Ovary (tissue), 3 donors: ENCODE measurements around the gene GPC6.

Experiments used
- EP300 ChIP-seq: sonication (generic); formaldehyde crosslinking; IDR thresholded peaks from one replicate; pipeline ENCODE4 v1.6.1; 2017; ENCODE audit warnings: antibody characterized with exemption
- POLR2A ChIP-seq: fragments of 450-650 bp; IDR thresholded peaks from one replicate; pipeline ENCODE4 v1.6.1; 2017; ENCODE audit warnings: antibody characterized with exemption, mild to moderate bottlenecking, moderate library complexity
- TF ChIP-seq, protein P1 (sequence below), 3 donors: fragments of 450-650 bp in 2 of 3; fragments of 200-600 bp in 1 of 3; IDR thresholded peaks; one replicate each; pipeline versions ENCODE4 v1.5.1 to v1.8.0; 2016 to 2022; ENCODE audit warnings: antibody characterized with exemption in 3 of 3, mild to moderate bottlenecking in 1 of 3
- donor health status: DM: no; HTN: no; CAD: no.

DNA sequence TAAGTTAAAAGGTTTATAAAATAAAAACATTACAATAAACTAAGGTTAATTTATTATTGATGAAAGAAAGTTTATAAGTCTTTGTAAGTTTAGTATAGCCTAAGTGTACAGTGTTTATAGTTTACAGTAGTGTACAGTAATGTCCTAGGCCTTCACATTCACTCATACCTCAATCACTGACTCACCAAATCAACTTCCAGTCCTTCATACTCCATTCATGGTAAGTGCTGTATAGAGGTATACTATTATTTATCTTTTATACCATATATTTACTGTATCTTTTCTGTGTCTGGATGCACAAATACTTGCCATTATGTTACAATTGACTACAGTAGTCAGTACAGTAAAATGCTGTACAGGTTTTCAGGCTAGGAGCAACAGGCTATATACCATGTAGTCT, 490.0 kb downstream of the GPC6 start:
- no peak for TF ChIP-seq POLR2A
- TF ChIP-seq EP300, result no peak
- TF ChIP-seq, protein P1, sequence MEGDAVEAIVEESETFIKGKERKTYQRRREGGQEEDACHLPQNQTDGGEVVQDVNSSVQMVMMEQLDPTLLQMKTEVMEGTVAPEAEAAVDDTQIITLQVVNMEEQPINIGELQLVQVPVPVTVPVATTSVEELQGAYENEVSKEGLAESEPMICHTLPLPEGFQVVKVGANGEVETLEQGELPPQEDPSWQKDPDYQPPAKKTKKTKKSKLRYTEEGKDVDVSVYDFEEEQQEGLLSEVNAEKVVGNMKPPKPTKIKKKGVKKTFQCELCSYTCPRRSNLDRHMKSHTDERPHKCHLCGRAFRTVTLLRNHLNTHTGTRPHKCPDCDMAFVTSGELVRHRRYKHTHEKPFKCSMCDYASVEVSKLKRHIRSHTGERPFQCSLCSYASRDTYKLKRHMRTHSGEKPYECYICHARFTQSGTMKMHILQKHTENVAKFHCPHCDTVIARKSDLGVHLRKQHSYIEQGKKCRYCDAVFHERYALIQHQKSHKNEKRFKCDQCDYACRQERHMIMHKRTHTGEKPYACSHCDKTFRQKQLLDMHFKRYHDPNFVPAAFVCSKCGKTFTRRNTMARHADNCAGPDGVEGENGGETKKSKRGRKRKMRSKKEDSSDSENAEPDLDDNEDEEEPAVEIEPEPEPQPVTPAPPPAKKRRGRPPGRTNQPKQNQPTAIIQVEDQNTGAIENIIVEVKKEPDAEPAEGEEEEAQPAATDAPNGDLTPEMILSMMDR (IDR thresholded peaks at IDR 0.05), result no peak
